Mesenchymal stem cell (in vitro differentiated cells and primary cell): ENCODE results near the gene BRWD1.

Experiments
- DNase-seq: peaks from one replicate; pipeline ENCODE4 v3.0.0-alpha.2; 2013
- H2AFZ ChIP-seq: one replicate; pipeline ENCODE4 v1.6.1; 2013; ENCODE audit warnings: low read depth, mild to moderate bottlenecking, control low read depth, inconsistent platforms, low read length, moderate library complexity
- H2AK5ac ChIP-seq: 2 replicates; pipeline ENCODE4 v1.6.1; 2013; ENCODE audit warnings: low read length, moderate library complexity, mild to moderate bottlenecking, inconsistent platforms; ENCODE audit not compliant: severe bottlenecking
- H2BK120ac ChIP-seq: one replicate; pipeline ENCODE4 v1.6.1; 2013; ENCODE audit warnings: low read depth, mild to moderate bottlenecking, inconsistent platforms, low read length, moderate library complexity
- H2BK12ac ChIP-seq, 2 experiments: one replicate each; pipeline ENCODE4 v1.6.1; 2013; ENCODE audit warnings: inconsistent platforms in 2 of 2, low read length in 2 of 2, mild to moderate bottlenecking in 2 of 2, moderate library complexity in 2 of 2, control low read depth in 1 of 2
- H2BK15ac ChIP-seq: one replicate; pipeline ENCODE4 v1.6.1; 2013; ENCODE audit warnings: mild to moderate bottlenecking, low read depth, inconsistent platforms; ENCODE audit not compliant: poor library complexity, severe bottlenecking
- H2BK5ac ChIP-seq: 2 replicates; pipeline ENCODE4 v1.6.1; 2013; ENCODE audit warnings: low read depth, mild to moderate bottlenecking, low read length, control low read depth, inconsistent platforms; ENCODE audit not compliant: poor library complexity, severe bottlenecking
- H3K14ac ChIP-seq, 2 experiments: one replicate each; pipeline ENCODE4 v1.6.1; 2013; ENCODE audit warnings: inconsistent platforms in 2 of 2, low read length in 2 of 2, control low read depth in 1 of 2, mild to moderate bottlenecking in 1 of 2, moderate library complexity in 1 of 2
- H3K18ac ChIP-seq, 2 experiments: one replicate each; pipeline ENCODE4 v1.6.1; 2013; ENCODE audit warnings: inconsistent platforms in 2 of 2, low read length in 2 of 2, control low read depth in 1 of 2, low read depth in 1 of 2, mild to moderate bottlenecking in 1 of 2
- H3K23ac ChIP-seq, 2 experiments: one replicate each; pipeline ENCODE4 v1.6.1; 2013; ENCODE audit warnings: inconsistent platforms in 2 of 2, low read length in 2 of 2, mild to moderate bottlenecking in 2 of 2, moderate library complexity in 2 of 2, control low read depth in 1 of 2
- H3K27ac ChIP-seq: 2 replicates; pipeline ENCODE4 v1.5.1; 2013; ENCODE audit warnings: mild to moderate bottlenecking, moderate library complexity, low read length, control low read depth, inconsistent platforms; ENCODE audit not compliant: poor library complexity, severe bottlenecking
- H3K27me3 ChIP-seq, 2 experiments: 2 replicates each; pipeline versions ENCODE4 v1.6.1 to v1.7.0; 2013; ENCODE audit warnings: low read length in 2 of 2, mild to moderate bottlenecking in 2 of 2, moderate library complexity in 2 of 2, control low read depth in 1 of 2, inconsistent platforms in 1 of 2; ENCODE audit not compliant: control insufficient read depth in 1 of 2, insufficient read depth in 1 of 2
- H3K36me3 ChIP-seq, 2 experiments: 2 replicates each; pipeline versions ENCODE4 v1.6.1 to v1.7.0; 2013; ENCODE audit warnings: low read length in 2 of 2, control low read depth in 1 of 2, inconsistent platforms in 1 of 2, low read depth in 1 of 2, mild to moderate bottlenecking in 1 of 2; ENCODE audit not compliant: insufficient read depth in 2 of 2, control insufficient read depth in 1 of 2
- H3K4ac ChIP-seq, 2 experiments: one replicate each; pipeline ENCODE4 v1.6.1; 2013; ENCODE audit warnings: inconsistent platforms in 2 of 2, low read length in 2 of 2, mild to moderate bottlenecking in 2 of 2, moderate library complexity in 2 of 2, control low read depth in 1 of 2, low read depth in 1 of 2
- H3K4me1 ChIP-seq: 2 replicates; pipeline ENCODE4 v1.6.1; 2013; ENCODE audit warnings: low read depth, low read length, control low read depth; ENCODE audit not compliant: control insufficient read depth, insufficient read depth
- H3K4me2 ChIP-seq: 2 replicates; pipeline ENCODE4 v1.6.1; 2013; ENCODE audit warnings: low read length, mild to moderate bottlenecking, inconsistent platforms; ENCODE audit not compliant: poor library complexity, severe bottlenecking
- H3K4me3 ChIP-seq, 2 experiments: 2 replicates each; pipeline versions ENCODE4 v1.5.1 to v1.7.0; 2013; ENCODE audit warnings: low read length in 2 of 2, mild to moderate bottlenecking in 2 of 2, control low read depth in 1 of 2, low read depth in 1 of 2; ENCODE audit not compliant: insufficient read depth in 1 of 2
- H3K79me1 ChIP-seq: replicated peaks from 2 replicates; pipeline ENCODE4 v1.6.1; 2013; ENCODE audit warnings: mild to moderate bottlenecking, control low read depth, low read length, inconsistent platforms; ENCODE audit not compliant: poor library complexity, severe bottlenecking
- H3K9ac ChIP-seq: 2 replicates; pipeline ENCODE4 v1.7.0; 2013; ENCODE audit warnings: mild to moderate bottlenecking, low read length, moderate library complexity
- H3K9me3 ChIP-seq: 2 replicates; pipeline ENCODE4 v1.7.0; 2013; ENCODE audit warnings: mild to moderate bottlenecking, low read length; ENCODE audit not compliant: control insufficient read depth
- H4K8ac ChIP-seq: one replicate; pipeline ENCODE4 v1.6.1; 2013; ENCODE audit warnings: inconsistent platforms, mild to moderate bottlenecking, low read length, moderate library complexity
- H4K91ac ChIP-seq: one replicate; pipeline ENCODE4 v1.6.1; 2013; ENCODE audit warnings: mild to moderate bottlenecking, low read length, inconsistent platforms
- WGBS: methylation state at CpG from one replicate; pipeline ENCODE4 v1.1.7; 2013; ENCODE audit warnings: mixed read lengths; 5-methylcytosine and 5-hydroxymethylcytosine counted together

The BRWD1 gene

GRCh38 chr21:39314143-39315027, 953 bp upstream of the BRWD1 start:
- Histone ChIP-seq H3K18ac (peak overlapping the region; percentile 92 to 97), H2BK5ac (peak overlapping the region; percentile 95), H3K27ac (peak overlapping the region; percentile 88), H2AFZ (peak overlapping the region; percentile 33), H3K4ac (peak overlapping the region; percentile 79 to 83), H3K9ac (peak overlapping the region; percentile 93), H3K79me1 (no peaks in the 10 kb centered on the region), H3K4me2 (peak overlapping the region; percentile 92), H3K23ac (peak overlapping the region in 1 of 2 experiments; percentile 90), H2BK12ac (peak overlapping the region in 1 of 2 experiments; percentile 73), H3K9me3 (no peaks in the 10 kb centered on the region), H3K4me3 (peak overlapping the region; percentile 84 to 93), H3K14ac (peak overlapping the region in 1 of 2 experiments; percentile 92), H2AK5ac (no peak overlapping the region), H4K8ac (peak overlapping the region; percentile 86), H2BK120ac (peak overlapping the region; percentile 99), H3K4me1 (peaks cover 5% of the 10 kb centered on the region), H2BK15ac (peak overlapping the region; percentile 80), H4K91ac (peak overlapping the region; percentile 100), H3K27me3 (no peaks in the 10 kb centered on the region), H3K36me3 (peaks cover 7 to 21% of the 10 kb centered on the region in 2 experiments)
- DNase-seq: peak; percentile 72
- 3% methylated on average over 36 of the region's 43 CpGs for WGBS

GRCh38 chr21:39313042-39313570, 326 bp downstream of the BRWD1 start:
- Histone ChIP-seq H3K18ac (peak overlapping the region; percentile 97), H3K4me2 (peak overlapping the region; percentile 56), H3K27me3 (no peaks in the 10 kb centered on the region), H3K79me1 (peaks cover 2% of the 10 kb centered on the region), H3K4me3 (peak overlapping the region; percentile 84 to 93), H3K9ac (peak overlapping the region; percentile 93), H2BK5ac (peak overlapping the region; percentile 95), H3K27ac (no peak overlapping the region), H4K8ac (no peak overlapping the region), H2BK12ac (no peak overlapping the region), H3K23ac (peak overlapping the region in 1 of 2 experiments; percentile 40), H3K9me3 (no peaks in the 10 kb centered on the region), H2AK5ac (no peak overlapping the region), H3K36me3 (peaks cover 14 to 32% of the 10 kb centered on the region in 2 experiments), H4K91ac (peak overlapping the region; percentile 89), H3K4me1 (peaks cover 5% of the 10 kb centered on the region), H3K14ac (peak overlapping the region; percentile 26 to 96), H2AFZ (peak overlapping the region; percentile 33), H2BK15ac (peak overlapping the region; percentile 80), H3K4ac (peak overlapping the region in 1 of 2 experiments; percentile 95), H2BK120ac (peak overlapping the region; percentile 99)
- peak; percentile 7 for DNase-seq
- under 1% methylated on average over 42 of the region's 71 CpGs for WGBS

GRCh38 chr21:39312112-39313041, 1.1 kb downstream of the BRWD1 start:
- H4K91ac ChIP-seq: no peak overlapping the region
- H2AK5ac ChIP-seq: no peak overlapping the region
- peak overlapping the region; percentile 93 for H3K9ac ChIP-seq
- peaks cover 5% of the 10 kb centered on the region for H3K4me1 ChIP-seq
- peaks cover 14 to 38% of the 10 kb centered on the region in 2 experiments for H3K36me3 ChIP-seq
- H3K9me3 ChIP-seq: no peaks in the 10 kb centered on the region
- no peaks in the 10 kb centered on the region for H3K27me3 ChIP-seq
- H3K79me1 ChIP-seq: peaks cover 4% of the 10 kb centered on the region
- no peak overlapping the region for H2BK5ac ChIP-seq
- H3K27ac ChIP-seq: peak overlapping the region; percentile 26
- H3K23ac ChIP-seq: no peak overlapping the region
- H2BK15ac ChIP-seq: no peak overlapping the region
- peak; percentile 90 for DNase-seq
- H3K4me2 ChIP-seq: peak overlapping the region; percentile 34
- H3K4ac ChIP-seq: no peak overlapping the region
- no peak overlapping the region for H2AFZ ChIP-seq
- H3K14ac ChIP-seq: peak overlapping the region in 1 of 2 experiments; percentile 28
- 4% methylated on average over 44 of the region's 65 CpGs for WGBS
- H2BK12ac ChIP-seq: no peak overlapping the region
- peak overlapping the region in 1 of 2 experiments; percentile 97 for H3K18ac ChIP-seq
- H2BK120ac ChIP-seq: peak overlapping the region; percentile 99
- no peak overlapping the region for H4K8ac ChIP-seq
- H3K4me3 ChIP-seq: peak overlapping the region; percentile 84 to 93
